Measurements from ENCODE around the gene RERE. TPM values are rescaled to one million over a fixed set of nuclear protein-coding genes. Genes with fewer than 3 reads are reported as not detected.

RERE gene
- total RNA-seq, 2 donors from 2014 or later, result 74.5 to 128 TPM

- no peaks in the 10 kb centered on the region for H3K27me3 ChIP-seq
- intact Hi-C loops (cut with DNase I), result loop anchor here (5.0 kb wide), 1 partner anchor 50 kb away; no protein-coding TSS in a partner anchor
- DNase-seq, result no peak
- H3K9me3 ChIP-seq, result no peaks in the 10 kb centered on the region
- no peak for ATAC-seq
- H3K27ac ChIP-seq, result no peak overlapping the region
- WGBS, 2 donors, result 85 to 88% methylated on average over 17 of the region's 17 CpGs
- no peaks in the 10 kb centered on the region for H3K36me3 ChIP-seq (replicated peaks in 1 of 2; ENCODE audit: insufficient read depth in 1 of 2, low read depth in 2 of 2)
- TF ChIP-seq CTCF (IDR thresholded peaks at IDR 0.05) (no peak), POLR2A (IDR thresholded peaks at IDR 0.05) (no peak)
- no peak overlapping the region for H3K4me3 ChIP-seq
- H3K4me1 ChIP-seq, result peaks cover 53% of the 10 kb centered on the region
These were observed 440.0 kb downstream of the RERE start for GRCh38 chr1:8377271-8377981.

GRCh38 chr1:8376358-8376840 lies 441.0 kb downstream of the RERE start:
- ATAC-seq, result no peak
- WGBS, 2 donors, result 74 to 88% methylated on average over 4 of the region's 4 CpGs

GRCh38 chr1:8374812-8375211 lies 442.6 kb downstream of the RERE start:
- Histone ChIP-seq H3K4me1 (peaks cover 70% of the 10 kb centered on the region), H3K27ac (peak overlapping the region; percentile 9 to 86 (median 66)), H3K9me3 (no peaks in the 10 kb centered on the region), H3K27me3 (no peaks in the 10 kb centered on the region), H3K36me3 (replicated peaks in 1 of 2; ENCODE audit: insufficient read depth in 1 of 2, low read depth in 2 of 2) (no peaks in the 10 kb centered on the region), H3K4me3 (no peak overlapping the region)
- TF ChIP-seq POLR2A (IDR thresholded peaks at IDR 0.05), result no peak
- TF ChIP-seq CTCF (IDR thresholded peaks at IDR 0.05), result peak in 6 of 7 experiments; percentile 24 to 53 (median 38)
- intact Hi-C loops (cut with DNase I), result loop anchor here (5.0 kb wide), 1 partner anchor 52 kb away; no protein-coding TSS in a partner anchor
- WGBS, 2 donors, result 67 to 84% methylated on average over 2 of the region's 2 CpGs
- ATAC-seq, result no peak
- DNase-seq, result peak in 3 of 4 donors; percentile 25 to 54 (median 48)

More at GRCh38 chr1:8376358-8376840, 441.0 kb downstream of the RERE start:
- no peaks in the 10 kb centered on the region for H3K27me3 ChIP-seq
- no peaks in the 10 kb centered on the region for H3K9me3 ChIP-seq
- no peak overlapping the region for H3K27ac ChIP-seq
- DNase-seq, result peak in 1 of 4 donors; percentile 2
- H3K36me3 ChIP-seq (replicated peaks in 1 of 2; ENCODE audit: insufficient read depth in 1 of 2, low read depth in 2 of 2), result no peaks in the 10 kb centered on the region
- no peak overlapping the region for H3K4me3 ChIP-seq
- intact Hi-C loops (cut with DNase I), result loop anchor here (5.0 kb wide), 1 partner anchor 51 kb away; no protein-coding TSS in a partner anchor
- H3K4me1 ChIP-seq, result peaks cover 54% of the 10 kb centered on the region
- no peak for TF ChIP-seq POLR2A (IDR thresholded peaks at IDR 0.05)
- TF ChIP-seq CTCF (IDR thresholded peaks at IDR 0.05), result no peak

GRCh38 chr1:8374356-8374755 lies 443.1 kb downstream of the RERE start:
- Histone ChIP-seq H3K9me3 (no peaks in the 10 kb centered on the region), H3K36me3 (replicated peaks in 1 of 2; ENCODE audit: insufficient read depth in 1 of 2, low read depth in 2 of 2) (no peaks in the 10 kb centered on the region), H3K4me1 (peaks cover 69% of the 10 kb centered on the region), H3K27me3 (no peaks in the 10 kb centered on the region), H3K4me3 (no peak overlapping the region), H3K27ac (peak overlapping the region; percentile 9 to 86 (median 66))
- peak in 1 of 4 donors; percentile 11 for DNase-seq
- WGBS, 2 donors, result 65 to 79% methylated on average over 5 of the region's 5 CpGs
- no peak for ATAC-seq
- TF ChIP-seq CTCF (IDR thresholded peaks at IDR 0.05) (no peak), POLR2A (IDR thresholded peaks at IDR 0.05) (no peak)
- intact Hi-C loops (cut with DNase I), result no loop called here

All from body of pancreas (tissue), 4 donors.